DMS53 treated with DMSO at 0.1 percent for 48 hours (cell line): ENCODE data around the gene INTS6.
A peak's percentile ranks its signal among the peaks of the same experiment; 100 is the strongest.
"Not testable (repeated sequence)": the region's sequence is repeated elsewhere in the genome, so short reads cannot be mapped to it uniquely, and the experiment has no call there.

Source experiments
- DNase-seq: peaks from one replicate; lab custom pipeline; 2025; ENCODE audit not compliant: unreplicated experiment; lab: John Stamatoyannopoulos, UW

INTS6 gene

DNA sequence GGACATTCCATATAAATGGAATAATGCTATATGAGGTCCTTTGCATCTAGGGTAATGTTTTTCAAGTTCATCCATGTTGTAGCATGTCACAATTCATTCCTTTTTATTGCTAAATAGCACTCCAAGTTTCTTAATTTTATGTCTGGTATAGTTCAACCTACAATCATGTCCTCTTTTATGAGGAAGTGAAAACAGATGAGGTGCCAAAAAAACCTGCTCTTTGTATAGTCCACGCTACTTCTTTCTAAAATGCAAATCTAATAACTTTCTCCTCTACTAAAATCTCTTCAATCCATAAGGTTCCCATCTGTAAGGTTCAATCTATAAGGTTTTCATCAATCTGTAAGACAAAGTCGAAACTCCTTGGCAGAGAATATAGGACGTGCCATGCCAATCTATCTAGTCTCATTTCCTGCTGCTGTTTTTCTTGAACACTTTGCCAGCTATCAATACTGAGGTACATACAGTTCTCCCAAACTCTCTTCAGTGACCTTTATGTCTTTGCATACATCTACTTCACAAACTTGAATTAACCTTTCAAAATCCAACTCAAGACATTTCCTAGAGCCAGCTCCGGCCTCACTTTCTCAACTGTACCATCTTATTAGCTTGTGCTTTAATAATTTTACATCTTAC lies 33.7 kb downstream of the INTS6 start:
- no peak for DNase-seq

DNA sequence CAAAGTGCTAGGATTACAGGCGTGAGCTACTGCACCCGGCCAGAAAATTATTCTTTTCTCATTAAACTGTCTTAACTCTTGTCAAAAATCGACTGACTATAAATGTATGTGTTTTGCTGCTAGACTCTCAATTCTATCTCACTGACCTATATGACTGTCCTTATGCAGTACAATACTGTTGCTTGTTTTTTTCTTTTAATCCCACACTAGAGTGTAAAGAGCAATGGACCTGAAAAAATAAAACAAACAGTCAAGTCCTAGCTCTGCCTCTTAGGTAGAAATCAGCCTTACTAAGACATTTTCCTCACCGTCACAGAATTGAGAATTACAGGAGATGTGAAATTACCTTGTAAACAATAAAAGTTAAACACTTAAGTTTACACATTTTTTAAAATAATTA lies 35.1 kb downstream of the INTS6 start:
- no peak for DNase-seq

DNA sequence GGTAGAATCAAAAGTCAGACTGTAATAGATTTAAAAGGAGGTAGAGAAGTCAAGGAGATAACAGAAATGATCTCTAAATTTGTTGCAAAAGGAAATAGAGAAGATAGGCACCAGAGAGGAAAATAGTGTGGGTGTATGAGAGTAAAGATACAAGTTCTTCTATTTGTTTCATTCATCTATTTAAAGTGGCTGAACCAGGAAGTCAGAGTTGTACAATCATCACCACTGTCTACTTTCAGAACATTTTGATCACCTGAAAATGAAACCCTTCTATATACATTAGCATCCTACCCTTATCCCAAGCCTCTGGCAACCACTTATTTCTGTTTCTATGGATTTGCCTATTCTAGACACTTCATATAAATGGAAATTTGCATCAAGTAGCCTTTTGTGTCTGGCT lies 36.7 kb downstream of the INTS6 start:
- no peak for DNase-seq

DNA sequence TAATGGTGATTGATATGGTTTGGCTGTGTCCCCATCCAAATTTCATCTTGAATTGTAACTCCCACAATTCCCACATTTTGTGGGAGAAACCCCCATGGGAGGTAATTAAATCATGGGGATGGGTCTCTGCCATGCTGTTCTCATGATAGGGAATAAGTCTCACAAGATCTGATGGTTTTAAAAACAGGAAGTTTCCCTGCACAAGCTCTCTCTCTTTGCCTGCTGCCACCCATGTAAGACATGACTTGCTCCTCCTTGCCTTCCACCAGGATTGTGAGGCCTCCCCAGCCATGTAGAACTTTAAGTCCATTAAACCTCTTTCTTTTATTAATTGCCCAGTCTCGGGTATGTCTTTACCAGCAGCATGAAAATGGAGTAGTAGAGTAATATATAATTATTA lies 37.5 kb downstream of the INTS6 start:
- DNase-seq = not testable (repeated sequence)

DNA sequence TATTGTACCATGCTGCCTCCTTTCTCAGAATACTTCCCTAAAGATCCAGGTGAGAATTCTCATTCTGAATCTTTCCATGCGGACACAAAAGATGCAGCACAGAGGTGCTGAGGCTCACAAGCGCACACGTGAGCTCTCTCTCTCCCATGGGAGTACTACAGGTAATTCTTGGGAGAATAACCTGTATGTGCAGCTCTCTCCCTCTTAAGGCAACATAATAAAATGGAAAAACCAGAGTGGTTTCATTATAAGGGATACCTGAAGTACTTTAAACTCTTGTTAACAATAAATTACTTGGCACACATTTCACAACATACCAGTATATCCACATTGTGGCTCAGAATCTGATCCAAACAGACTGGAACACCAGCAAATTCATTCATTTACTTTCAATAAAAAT lies 40.4 kb downstream of the INTS6 start:
- DNase-seq = no peak

DNA sequence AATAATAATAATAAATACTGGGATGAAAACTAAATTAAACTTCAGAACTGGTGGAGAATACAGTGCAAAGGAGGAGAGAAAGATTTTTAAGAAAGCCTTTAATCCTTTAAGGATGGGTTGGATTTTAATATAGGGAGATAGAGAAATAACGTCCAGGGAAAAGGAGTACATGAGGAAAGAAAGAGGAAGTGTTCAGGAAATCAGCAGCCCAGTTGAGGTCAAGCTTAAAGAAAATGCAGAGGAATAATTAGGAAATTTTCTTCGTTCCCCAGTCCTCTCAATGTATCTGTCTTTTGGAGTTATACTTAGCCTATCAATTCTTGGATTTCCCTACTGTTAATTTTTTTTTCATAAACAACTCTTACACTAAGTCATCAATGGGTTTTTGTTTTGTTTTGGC lies 47.7 kb downstream of the INTS6 start:
- DNase-seq = no peak

DNA sequence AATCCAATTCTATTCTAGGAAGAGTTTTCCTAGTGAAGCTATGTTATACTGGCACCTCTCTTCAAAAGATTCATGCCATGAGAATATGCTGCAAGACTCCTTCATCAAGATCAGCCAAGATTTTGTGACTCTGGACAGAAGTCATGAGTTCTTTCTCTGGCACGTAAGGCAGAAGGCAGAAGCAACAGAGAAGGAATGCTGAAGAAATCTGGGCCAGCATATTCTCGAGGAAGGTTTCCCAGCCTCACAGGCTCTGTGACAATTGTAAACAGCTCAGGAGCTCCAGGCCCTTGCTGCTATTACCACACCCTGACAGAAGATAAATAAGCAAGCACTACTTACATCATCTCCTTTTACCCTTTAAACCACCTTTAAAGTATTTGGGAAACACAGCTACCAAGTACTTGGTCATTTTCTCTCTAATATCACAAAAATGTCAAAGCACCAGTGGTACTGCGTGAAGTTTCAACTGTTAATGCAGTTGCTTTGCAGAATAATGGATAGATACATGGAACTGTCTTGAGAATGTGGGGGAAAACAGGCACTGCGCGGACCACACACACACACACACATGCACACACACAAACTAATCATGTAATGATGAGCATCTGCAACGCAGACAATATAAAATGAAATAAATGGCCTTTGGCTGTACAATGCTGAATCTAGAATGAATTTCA lies 55.4 kb downstream of the INTS6 start:
- DNase-seq = no peak

DNA sequence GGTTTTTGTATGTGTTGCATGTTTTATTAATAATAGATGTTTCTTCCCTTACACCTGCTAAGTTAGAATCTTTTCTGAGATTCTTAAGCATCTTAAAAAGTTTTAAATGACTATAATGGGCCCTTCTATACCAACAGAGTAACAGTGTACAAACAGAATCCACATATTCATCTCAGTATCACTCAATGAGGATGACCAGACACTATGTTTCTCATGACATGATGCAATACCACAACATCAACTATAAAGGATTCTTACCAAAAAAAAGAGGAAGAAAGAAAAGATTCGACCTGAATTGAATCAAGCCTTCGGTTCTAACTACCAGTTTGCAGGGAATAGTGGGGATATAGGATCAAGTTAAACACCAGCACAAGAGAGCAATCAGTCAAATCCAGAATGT lies 56.5 kb downstream of the INTS6 start:
- DNase-seq = no peak

DNA sequence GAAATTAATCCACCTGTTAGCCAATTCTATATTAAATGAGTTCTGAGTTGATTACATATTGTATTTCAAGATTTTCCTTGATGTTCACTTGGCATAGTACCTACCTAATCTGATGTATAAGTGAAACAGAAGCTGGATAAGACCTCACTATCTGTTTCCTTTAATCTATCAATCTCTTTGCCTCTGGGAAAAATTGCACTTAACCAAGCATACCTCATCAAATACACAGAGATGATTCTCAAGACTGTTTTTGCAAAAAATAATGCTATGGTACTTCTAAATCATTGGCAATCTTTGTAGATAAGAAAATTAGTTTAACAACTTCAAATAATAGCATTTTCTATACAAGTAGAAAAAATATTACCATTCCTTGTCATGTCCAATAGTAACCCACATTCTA lies 58.1 kb downstream of the INTS6 start:
- DNase-seq = no peak

DNA sequence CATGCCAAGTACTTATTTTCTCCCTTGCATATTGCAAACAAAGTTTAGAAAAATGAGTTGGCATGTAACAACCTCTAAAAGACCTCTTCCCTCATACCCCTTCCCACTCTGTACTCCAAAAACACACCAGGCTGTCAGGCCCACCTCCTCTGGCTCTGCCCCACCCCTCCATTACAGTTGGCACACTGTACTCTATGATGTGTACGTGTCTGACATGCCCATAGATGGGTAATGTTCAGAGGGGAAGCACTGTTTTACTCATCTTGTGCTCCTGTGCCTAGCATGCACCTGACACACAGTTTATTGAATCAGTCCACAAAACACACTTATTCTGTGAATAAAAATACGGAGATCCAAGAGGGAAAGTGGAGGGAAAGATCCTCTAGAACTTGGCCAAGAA lies 67.7 kb downstream of the INTS6 start:
- no peak for DNase-seq

DNA sequence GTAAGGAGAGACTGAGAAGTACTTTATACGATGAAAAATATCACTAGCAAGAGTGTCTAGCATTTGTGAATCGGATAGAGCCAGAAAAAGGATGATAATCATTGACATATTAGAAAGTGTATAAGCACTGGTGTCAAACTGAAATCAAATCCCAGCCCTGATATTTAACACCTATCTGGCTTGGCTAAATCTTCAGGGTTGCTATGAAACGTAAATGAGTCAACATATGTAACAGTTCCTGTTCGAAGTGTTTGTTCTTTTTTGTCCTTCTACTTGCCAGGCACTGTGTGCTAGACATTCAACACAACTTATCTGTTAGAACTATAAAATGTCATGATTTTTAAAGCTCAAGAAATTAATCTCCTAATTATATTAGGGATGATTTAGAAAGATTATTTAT lies 72.6 kb downstream of the INTS6 start:
- DNase-seq = peak; percentile 88

DNA sequence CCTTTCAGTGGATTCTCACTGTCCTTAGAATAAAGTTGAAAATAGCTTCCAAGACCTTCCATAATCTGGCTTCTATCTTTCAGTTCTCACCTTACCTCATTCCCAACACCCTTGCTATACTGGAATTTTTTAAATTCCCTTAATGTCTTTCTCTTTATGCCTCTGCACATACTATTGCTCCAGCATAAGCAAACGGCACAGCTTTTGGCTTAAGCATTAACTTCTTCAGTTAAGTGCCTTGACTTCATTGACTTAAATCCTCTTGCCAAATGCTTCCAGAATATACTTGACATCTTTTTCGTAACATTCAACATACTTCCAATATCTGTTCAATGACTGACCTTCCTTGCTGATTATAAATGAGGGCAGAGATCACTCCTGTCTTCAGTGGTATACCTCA lies 79.4 kb downstream of the INTS6 start:
- DNase-seq = no peak

DNA sequence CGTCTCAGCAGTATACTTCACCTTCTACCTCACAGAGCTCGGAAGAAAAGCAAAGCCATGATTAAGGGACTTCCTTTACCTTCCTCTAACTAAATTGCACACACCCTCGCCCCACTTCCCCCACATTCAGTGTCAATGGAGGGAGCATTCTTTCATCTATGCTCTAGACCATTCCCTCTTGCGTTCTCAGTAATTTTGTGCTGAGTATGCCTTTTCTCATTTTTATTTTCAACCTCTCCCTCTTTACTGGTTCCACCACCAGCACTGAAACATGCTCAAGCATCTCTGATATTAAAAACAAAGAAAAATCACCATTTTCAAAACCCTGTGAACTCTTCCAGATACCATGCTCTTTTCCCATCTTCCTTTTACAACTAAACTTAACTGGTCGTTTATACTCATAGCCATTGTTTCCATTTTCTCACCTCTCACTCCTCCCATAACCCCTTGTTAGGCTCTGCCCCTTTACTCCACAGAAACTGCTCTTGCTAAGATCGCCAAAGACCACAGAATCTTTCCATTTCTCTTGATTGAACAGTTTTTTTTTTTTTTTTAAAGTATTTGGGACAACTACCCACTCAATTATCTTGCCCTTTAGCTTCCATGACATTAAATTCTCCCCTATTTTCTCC lies 81.0 kb downstream of the INTS6 start:
- no peak for DNase-seq

DNA sequence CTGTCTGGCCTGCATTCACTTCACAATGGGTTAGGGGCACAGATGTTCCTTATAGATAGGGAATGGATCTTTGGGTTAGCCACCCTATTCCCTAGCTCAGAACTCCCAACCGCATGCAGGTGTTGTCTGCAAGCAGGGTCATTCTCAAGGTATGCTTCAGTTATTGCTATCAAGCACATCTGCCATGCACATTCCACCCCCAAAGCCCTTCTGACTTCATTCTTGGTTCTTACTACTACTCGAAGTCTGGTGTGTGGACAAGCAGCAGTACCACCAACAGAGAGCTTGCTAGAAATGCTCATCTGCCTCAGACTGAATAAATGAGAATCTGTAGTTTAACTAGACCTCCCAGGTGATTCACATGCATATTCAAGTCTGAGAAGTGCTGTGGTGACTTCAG lies 82.0 kb downstream of the INTS6 start:
- no peak for DNase-seq

DNA sequence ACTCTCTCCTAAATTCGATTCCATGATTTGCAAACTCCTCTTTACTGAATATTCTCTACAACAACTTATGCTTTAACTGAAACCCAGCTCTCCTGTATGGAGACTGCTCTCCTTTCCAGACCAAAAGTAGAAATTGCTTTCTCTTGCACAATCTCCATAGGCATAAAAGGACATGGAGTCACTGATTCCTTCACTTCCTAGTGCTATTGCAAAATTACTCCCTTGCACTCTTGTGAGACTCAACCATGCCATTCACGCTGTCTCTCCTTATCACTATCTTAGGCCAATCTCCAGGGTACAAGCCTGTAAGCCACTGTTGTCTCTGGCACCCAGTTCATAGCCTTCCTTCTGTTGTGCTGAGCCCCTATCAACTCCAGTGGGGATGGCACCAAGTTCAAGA lies 82.7 kb downstream of the INTS6 start:
- no peak for DNase-seq

DNA sequence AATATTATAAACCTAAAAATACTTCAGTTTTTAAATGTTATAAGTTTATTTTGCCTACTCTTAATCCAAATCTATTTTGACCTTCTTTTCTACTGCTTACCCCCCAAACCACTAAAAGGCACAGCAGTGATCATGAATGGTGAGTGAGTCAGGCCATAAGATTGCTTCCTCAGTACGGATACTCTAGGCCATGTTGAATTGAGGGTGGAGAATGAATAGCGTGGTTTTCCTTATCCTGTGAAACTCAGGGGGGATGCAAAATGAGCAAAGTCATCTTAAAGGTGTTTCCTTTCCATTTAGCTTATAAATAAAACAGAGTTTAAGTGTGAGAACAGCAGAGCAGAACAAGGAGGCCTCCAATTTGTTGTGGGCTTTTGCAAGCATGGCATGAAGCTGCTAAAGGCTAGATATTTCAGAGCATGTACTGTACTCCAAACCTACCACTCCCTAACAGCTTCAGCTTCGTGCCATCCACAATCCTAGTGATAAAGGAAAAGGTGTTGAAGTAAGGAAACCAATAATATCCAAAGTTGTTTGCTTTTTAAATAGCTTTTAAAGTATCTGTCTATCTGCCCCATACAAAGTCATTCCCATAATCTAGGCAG lies 88.3 kb downstream of the INTS6 start:
- no peak for DNase-seq

DNA sequence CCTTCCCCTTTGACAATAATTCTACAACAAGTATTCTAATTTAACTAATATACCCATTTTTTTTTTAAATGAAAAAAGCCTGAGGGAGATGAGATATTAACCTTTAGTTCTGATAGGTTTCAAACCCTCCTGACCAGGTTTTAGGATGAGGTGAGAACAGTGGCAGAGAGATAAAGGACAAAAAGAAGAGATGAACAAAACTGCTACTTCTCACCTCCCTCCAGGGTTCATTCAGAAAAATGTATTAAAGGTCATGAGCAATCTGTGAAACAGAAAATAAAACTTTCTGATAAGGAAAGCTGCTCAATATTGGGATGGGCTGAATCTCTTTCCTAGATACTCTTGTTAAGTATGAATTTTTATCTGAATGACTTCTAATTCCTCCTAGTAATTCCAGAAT lies 89.2 kb downstream of the INTS6 start:
- no peak for DNase-seq

DNA sequence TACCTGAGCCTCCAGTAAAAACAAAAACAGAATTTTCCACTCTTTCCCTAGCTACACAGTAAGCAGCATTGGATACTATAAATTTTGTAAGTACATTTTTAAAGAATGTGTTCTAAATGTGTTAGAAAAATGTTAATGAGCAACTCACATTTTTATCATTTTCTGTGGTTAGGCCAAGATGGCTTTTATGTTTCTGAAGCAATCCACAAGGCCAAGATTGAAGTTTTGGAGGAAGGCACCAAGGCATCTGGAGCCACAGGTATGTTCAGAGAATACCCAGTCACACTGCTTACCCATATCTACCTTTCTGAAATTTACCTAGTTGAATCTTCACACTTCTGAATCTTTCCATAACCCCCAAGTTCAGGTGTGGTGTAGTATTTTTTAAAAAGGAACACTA lies 91.7 kb downstream of the INTS6 start:
- no peak for DNase-seq

DNA sequence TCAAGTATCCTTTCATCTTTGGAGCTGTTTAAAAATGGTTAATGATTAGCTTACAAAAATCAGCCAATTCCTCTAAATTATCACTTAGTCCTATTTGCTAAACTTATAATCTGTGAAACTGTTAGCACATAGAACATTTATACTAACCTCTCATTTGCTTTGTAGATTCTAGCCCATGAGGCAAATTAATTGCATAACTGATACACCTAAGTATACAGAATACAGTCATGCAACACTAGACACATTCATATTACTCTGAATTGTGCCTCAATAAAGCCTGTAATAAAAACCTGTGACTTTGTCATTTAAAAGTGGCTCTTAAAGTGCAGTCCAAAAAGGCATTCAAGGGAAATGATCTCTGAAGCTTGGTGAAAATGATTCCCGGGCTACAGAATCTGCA lies 92.3 kb downstream of the INTS6 start:
- DNase-seq = no peak

DNA sequence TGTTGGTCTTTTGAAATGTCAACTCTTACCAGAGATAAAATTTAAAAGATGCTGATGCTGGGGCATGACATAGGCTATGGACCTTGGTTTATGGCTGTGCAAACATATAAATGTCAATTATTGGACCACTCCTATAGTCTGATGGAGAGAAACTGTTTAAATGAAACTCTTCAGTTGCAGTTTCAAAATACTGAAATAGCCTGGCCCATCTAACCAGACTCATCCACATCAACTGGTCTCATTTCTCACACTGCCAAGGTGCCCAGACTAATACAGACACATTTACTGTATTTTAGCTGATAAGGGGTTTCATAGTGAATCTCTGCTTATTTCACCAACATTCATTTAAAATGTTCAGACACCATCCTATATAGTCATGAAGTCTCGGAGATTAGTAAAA lies 93.5 kb downstream of the INTS6 start:
- no peak for DNase-seq

DNA sequence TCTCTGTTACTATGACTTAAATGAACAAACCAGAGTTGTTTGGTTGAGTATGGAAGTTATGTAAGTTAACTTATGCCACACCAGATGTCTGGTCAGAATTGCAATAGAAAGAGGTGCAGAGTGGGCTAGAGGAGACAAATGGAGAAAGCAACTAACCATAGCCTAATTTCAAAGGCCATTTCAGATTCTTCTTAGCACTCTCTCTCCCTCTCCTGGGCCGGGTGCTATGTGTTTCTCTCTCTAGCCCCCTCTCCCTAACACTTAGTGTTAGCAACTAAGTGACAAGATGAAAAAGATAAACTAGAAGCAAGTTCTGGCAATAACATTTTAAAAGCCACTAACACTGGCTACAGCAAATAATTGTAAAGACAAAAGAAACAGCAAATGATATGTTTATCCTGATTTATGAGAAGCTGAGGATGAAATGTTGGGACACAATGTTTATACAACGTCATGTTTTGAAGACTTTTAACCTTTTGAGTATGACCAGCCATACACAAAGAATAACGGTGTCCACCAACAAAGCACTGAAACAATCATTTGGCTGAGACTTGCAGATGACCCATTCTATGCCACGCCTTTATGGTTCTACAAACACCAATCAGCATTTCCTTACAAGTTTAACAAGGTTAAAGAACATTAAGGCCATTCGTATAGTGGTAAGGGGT lies 94.8 kb downstream of the INTS6 start:
- no peak for DNase-seq

DNA sequence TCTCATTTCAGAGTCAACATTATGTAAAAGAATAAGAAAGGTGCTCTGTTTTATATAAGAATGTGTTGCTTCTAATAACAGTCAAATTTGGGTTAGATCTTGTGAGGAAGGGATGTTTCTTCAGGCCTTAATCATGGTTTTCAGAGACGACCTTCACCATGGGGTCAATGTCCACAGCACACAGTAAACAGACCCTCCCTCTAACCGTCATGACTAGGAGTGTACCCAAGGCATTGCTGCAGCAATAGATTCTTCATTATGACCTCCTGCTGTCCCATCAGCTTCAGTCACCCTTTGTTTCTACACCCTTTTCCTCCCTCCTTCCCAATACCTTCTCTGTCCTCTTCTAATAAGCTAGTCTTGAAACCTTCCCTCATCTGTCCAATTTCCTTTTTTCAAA lies 97.6 kb downstream of the INTS6 start:
- no peak for DNase-seq
